Measurements from ENCODE around the gene LAMA5.

LAMA5 gene

DNA sequence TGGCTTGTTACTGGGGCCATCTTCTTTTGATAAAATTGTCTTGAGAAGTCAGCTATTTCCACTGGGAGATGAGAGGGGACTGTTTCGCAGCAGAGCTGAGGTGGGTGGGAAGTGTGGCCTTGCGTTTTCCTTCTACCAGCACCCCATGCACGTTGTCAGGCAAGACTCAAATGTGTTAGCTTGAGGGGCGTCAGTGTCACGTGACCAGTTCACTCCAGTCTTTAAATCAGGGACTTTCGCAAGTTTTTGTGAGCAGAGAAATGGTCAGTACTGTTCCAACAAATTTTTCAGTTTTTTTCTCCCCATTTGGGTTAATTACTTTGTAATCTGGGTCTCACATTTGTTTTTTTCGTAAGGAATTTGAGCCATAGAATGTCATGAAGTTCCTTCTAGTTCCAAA lies 85.0 kb downstream of the LAMA5 start:
- DNase-seq: no peak

DNA sequence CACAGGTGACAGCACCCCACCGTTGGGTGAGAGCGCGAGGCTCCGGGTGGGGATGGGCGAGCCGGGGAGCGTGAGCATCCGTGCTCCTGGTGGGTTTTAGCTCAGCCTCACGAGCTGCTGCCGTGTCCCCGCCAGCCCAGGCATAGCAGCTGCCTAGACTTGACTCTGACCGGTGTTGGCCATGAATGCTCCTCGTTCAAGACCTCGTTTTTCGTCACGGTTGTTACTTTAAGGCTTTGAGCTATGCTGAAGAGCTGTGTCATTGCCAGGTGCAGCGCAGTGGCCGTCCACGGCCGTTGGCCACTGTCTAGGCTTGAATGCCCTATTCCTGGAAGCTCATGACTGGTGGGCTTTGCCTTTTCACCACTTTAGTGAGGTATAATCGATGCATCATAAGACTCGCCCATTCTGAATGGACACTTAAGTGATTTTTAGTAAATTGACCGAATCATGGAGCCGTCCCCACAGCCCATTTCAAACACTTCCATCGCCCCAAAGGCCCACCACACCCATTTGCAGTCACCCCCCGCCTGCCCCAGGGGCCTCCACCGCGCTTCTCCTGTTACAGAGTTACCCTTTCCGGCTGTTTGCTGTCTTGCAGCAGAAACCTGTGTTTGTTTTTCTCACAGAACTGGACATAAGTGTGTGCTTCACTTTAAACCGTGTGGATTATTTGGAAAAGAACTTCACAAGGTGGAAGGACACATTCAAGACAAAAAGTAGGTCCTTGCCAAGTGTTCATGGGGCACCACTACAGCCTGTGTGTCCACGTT lies 85.8 kb downstream of the LAMA5 start:
- DNase-seq: no peak

DNA sequence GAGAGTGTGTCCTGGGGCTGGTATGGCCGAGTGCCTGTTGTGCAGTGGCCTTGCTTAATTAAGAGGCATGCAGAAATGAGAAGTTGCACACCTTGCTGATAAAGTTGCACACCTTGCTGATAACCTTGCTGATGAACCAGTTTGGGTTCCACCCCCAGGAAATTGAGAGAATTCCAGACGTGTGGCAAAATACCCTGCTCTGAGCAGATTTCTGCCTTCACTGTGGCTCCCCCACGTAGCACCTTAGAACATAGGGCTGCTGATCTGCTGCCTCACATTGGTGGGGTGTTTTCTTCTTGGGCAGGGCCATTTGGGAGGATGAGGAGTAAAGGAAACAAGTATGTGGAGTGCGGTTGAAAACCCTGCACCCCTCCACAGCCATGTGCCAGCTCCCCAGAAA lies 86.8 kb downstream of the LAMA5 start:
- DNase-seq: no peak

DNA sequence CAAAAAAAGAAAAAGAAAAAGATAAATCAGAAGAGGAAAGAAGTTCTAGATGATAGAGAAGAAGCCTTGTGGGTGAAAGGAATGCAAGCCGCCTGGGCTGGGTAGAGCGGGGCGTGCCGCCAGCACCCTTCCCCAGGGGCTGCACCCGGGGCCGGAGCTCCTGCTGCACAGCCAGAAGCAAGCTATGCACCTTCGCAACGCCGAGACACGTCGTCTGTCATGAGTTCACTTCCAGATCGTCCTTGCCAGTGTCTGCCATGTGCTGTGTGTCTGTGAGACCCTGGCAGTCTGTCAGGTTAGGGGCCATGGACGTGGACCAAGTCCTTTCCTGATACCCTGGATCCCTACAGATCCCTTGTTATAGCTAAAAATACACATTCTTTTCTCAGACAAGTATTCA lies 89.9 kb downstream of the LAMA5 start:
- no peak for DNase-seq

DNA sequence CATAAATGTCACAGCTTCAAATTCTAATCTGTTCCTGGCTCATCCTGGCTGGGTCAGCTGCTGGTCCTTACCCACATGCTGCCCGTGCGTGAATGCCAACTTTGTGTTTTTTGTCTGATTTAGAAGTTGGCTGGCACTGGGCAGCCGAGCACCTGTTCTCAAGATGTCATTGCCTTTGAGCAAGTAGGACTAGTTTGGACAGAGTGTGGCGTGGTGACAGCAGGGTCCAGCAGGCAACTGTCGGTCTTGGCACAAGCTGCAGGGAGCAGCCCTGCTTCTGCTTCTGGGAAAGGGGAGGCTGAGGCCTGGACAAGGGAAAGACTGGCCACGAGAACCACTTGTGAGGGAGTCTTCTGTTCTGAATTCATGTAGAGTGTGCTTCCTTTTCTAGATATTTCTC lies 90.7 kb downstream of the LAMA5 start:
- DNase-seq: no peak

DNA sequence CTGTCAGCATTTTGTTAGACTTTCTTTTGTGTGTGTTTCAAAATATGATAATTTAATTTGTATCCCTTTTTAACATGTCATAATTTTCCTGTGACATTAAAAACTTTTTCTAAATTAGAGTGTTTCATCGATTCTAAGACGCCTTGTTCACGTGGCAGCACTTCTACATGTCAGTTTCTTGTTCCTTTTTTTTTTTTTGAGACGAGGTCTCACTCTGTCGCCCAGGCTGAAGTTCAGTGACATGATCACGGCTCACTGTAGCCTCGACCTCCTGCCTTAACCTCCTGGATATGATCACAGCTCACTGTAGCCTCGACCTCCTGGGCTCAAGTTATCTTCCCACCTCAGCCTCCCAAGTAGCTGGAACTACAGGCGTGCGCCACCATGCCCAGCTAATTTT lies 91.9 kb downstream of the LAMA5 start:
- DNase-seq: no peak

DNA sequence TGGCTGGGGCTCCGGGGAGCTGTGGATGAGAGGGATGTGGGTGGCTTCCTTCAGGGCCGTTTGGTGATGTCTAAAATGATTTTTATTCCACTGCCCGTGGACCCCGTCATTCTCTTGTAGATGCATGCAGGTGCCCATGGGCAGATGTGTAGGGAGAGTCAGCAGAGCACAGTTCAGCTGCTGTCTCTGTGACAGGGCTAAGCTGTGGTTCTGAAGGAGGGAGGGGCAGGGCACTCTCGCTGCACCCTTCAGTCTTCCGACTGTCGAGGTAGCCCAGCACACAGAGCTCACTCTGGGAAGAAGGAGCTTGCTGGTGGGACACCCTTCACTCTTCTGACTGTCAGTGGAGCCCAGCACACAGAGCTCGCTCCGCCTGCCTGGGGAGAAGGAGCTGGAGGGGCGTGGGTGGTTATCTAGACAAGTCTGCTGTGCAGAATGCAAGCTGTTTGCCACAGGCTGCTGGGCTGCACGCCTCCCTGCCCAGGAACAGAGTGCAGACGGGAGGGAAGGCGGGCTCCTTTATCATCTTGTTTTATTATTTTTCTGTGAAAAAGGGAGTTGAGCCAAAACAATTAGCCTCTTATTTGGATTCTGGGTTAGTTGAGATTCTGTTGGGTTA lies 92.7 kb downstream of the LAMA5 start:
- DNase-seq: no peak

DNA sequence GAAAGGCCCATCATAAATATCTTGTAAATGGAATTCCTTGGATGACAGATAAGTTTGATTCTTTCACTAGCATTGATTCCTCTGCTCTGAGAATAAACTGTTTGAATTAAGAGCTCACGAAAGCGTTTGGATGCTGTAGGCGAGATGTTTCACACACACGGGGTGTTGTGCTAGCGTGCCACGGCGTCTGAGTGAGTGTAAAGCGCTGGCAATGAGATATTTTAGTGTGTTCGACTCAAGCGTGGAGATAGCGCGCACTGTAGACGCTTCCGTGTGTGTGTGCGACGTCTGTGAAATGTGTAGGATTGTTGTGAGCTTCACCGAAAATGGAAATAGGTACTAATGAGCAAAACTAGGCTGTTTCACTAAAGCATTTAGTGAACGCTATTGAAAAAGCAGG lies 93.7 kb downstream of the LAMA5 start:
- DNase-seq: no peak

DNA sequence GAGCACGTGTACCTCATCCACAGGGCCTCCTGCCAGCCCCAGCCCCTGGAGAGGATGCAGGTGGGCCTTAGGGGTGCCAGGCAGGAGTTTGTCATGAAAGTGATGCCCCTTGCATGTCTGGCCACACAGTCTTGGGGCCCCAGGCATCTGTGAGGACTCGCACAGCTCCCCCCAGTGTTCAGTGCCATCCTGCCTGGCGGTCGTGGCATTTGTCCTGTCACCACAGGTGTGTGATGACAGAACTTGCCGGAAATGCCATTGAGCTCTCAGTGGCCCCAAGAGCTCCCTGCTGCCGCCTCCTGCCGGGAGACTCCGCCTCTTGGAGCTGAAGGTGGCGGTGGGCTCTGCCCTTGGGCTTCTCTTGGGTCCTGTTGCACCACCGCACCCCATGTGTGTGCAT lies 94.9 kb downstream of the LAMA5 start:
- DNase-seq: no peak

DNA sequence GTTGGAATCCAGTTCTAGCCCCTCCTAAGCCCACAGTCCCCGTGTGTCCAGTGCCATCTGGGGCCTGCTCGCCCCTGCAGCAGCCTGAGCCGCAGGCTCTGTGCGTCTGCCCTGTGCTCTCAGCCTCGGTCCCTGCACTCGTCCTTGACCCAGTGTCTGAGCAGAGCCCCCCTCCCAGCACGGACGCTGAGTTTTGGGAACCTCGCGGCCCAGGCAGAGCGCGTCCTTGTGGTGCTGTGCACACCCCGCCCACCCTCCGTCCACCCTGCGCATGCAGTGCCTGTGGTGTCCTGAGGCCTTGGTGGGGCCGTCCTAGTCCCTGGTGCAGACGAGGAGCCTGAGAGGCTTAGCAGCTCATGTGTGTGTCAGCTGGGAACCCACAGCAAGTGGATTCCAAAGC lies 97.2 kb downstream of the LAMA5 start:
- DNase-seq: no peak

DNA sequence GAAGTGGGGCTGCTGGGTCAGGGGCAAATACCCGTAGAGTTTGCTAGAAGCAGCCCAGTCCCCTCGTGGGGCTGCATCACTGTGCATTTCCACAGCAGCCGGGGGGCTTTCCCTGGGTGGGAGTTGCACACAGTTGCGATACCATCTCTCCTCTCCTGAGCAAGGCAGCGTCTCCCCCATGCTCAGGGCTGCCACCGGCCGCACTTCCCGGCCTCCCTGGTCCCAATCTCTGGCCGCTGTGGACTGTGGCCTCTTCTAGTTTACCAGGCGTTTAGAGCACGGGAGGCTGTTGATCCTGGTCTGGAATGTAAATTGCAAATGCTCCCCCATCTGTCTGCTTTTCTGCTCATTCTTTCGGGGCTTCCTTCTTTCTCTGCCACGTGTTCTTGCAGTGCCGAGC lies 97.7 kb downstream of the LAMA5 start:
- no peak for DNase-seq

DNA sequence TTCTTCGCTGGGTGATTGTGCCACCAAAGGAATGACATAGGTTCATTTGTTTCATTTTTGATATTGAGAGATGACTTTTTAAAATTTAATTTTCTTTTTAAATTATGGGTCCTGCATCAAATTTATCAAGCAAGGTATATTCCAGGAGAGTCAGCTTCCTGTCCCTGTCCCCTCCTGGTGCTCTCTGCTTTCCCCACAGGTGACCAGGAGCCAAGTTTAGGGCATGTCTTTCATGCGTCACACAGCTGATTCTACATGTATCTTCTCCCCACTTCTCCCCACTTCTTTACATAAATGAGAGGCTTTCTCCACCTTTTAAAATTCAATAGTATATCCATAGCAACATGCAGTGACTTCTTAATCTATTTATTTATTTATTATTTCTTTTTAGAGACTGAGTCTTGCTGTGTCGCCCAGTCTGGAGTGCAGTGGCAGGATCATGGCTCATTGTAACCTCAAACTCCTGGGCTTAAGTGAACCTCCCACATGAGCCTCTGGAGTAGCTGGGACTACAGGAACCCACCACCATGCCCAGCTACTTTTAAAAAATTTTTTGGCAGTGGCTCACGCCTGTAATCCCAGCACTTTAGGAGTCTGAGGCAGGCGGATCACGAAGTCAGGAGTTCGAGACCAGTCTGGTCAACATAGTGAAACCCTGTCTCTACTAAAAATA lies 98.7 kb downstream of the LAMA5 start:
- no peak for DNase-seq

DNA sequence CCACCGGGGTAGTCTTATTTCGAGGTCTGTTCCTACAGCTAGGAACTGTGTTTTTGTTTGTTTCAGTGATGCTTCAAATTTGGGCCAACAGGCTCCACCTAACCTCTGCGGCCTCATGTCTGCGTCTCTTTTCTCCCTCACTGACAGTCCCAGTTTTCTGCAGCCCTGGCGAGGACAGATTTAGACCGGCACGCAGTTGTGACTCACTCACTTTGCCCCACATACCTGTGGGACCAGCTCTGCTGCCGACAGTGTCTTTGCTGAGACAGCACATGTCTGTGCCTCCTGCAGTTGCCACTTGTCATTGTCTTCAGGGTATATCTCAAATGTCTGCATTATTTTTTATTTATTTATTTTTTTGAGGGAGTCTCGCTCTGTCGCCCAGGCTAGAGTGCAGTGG lies 99.6 kb downstream of the LAMA5 start:
- DNase-seq: no peak

DNA sequence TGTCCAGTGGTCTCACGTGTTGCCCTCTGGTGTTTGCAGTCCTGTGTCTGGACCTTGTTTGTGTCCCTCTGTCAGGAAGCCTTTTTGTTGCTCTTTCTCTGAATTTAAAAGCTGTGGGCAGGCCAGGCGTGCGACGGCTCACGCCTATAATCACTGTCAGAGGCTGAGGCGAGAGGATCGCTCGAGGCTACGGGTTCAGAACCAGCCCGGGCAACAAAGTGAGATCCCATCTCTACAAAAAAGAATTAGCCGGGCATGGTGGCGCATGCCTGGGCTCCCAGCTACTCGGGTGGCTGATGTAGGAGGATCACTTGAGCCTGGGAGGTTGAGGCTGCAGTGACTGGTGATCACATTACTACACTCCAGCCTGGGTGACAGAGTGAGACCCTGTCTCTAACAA lies 100.3 kb downstream of the LAMA5 start:
- no peak for DNase-seq

DNA sequence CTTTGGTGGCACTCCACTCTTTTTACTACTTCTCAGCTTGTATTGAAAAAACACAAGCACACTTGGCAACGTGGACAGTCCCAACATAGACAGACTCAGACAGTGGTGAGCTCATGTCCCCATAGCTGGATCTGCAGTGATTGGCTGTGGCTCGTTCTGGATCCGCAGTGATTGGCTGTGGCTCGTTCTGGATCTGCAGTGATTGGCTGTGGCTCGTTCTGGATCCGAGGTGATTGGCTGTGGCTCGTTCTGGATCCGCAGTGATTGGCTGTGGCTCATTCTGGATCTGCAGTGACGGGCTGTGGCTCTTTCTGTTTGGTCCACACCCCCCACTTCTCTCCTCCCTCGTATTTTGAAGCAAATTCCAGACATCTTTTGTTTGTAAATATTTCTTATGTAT lies 100.8 kb downstream of the LAMA5 start:
- no peak for DNase-seq

DNA sequence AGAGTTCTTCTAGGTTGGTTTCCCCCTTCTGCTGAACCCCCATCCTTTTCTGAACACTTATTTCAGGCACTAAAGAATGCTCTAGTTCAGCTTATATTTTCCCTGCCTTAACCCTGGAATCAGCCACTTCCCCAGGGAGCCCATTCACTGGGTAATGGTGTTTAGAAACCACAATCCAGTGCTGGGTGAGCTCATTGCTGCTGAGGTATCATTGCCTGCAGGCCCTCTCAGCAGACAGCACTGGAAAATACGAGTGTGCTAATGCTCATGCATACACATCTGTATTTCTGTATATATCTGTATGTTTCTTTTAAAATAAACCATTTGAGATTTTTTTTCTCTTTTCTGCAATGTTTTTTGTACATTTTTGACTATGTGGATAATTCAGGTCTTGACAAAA lies 101.7 kb downstream of the LAMA5 start:
- no peak for DNase-seq

DNA sequence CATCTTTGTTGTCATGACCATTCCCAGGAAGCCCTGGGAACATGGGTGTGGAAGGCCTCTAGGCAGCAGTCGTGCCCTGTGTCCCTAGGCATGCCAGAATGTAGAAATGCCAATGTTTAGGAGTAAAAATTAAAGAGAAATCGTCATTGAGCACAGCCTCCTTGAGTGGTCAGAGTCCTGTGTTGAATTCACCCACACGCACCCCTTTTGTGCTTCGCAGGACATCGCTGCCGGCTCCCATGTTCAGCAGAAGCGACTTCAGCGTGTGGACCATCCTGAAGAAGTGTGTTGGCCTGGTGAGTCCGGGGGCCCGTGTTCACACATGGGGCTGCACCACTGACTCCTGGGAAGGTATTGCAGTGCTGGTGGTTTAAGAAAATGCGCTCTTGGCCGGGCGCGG lies 103.7 kb downstream of the LAMA5 start:
- no peak for DNase-seq

DNA sequence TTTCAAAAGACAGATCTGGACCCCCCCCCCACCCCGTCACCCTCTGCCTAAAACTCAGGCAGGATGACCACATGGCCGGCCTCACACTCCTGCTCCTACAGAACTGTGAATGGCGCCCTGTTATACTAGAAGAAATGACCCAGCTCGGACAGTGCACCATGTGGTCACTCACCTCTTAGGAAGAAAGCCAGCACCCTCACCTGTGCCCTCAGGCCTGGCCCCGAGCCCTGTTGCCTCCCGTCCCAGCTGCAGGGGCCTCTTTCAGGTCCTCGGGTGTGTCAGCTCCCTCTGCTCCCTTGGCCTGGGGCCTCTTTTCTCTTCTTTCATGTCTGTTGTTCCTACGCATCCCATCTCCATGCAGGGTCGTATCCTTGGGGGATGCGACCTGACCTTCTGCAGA lies 105.0 kb downstream of the LAMA5 start:
- no peak for DNase-seq

DNA sequence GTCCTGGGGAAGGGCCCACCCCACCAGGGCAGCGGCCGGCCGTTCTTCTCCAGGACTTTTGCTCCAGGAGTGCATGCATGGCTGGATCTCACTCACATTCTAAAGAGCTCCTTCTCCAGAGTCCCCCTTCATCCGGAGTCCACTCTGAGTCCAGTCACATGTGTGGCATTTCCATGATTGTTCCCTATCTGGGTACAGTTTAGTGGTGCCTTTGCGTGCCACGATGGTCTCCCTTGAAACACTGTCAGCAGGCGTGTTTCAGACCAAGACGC lies 107.9 kb downstream of the LAMA5 start:
- no peak for DNase-seq
